ENCODE data around the gene WNT6. TPM values are rescaled to one million over a fixed set of nuclear protein-coding genes. Genes with fewer than 3 reads are reported as not detected.

The WNT6 gene
- total RNA-seq, 1 donor from 2014 or later, result 118 TPM

DNA sequence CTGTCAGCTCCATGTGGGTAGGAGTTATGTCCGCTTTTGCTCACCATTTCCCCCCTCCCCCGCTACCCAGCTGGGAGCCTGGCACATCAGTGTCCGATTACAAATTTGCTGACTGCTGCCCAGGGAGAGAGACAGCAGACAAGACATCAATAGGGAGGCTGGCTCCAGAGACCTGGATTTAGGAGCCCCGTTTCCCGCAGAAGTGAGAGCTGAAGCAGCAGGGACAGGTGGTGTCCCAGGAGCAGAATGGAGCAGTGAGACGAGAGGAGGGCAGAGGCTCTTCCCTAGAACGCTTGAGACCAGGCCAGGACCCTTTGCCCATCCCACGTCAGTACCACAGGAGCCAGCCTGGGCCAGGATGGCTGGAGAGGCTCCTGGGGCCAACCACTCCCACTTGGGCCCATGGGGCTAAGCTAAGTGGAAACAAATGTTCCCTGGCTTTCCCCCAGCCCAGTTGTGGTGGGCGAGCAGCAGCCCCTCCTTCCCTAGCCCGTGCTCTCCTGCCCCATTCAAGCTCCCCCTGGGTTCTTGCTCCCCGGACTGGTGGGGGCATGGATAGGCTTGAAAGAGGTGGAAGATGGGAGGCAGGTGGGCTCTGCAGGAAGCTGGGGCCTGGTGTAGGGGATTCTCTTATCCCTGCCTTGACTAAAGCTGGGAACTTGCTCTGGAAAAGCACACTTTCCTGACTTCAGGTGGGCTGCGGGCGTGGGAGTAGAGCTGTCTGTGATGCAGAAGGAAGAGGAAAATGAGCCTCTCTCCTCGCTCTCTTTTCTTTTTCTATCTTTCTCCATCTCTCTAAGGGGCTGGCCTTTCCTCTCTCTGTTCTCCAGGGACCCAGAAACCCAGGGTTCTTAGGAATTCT, 4.1 kb upstream of the WNT6 start:
- Mint-ChIP-seq H3K4me3 (peak overlapping the region; percentile 41), H3K27ac (peak overlapping the region; percentile 96), H3K27me3 (ENCODE audit: low read depth) (peaks cover 29% of the 10 kb centered on the region), H3K4me1 (peaks cover 71% of the 10 kb centered on the region), H3K9me3 (no peaks in the 10 kb centered on the region), H3K36me3 (no peaks in the 10 kb centered on the region)
- DNase-seq (ENCODE audit: low spot score in 2 of 2, unreplicated experiment in 2 of 2), result no peak
- TF ChIP-seq, protein P1, sequence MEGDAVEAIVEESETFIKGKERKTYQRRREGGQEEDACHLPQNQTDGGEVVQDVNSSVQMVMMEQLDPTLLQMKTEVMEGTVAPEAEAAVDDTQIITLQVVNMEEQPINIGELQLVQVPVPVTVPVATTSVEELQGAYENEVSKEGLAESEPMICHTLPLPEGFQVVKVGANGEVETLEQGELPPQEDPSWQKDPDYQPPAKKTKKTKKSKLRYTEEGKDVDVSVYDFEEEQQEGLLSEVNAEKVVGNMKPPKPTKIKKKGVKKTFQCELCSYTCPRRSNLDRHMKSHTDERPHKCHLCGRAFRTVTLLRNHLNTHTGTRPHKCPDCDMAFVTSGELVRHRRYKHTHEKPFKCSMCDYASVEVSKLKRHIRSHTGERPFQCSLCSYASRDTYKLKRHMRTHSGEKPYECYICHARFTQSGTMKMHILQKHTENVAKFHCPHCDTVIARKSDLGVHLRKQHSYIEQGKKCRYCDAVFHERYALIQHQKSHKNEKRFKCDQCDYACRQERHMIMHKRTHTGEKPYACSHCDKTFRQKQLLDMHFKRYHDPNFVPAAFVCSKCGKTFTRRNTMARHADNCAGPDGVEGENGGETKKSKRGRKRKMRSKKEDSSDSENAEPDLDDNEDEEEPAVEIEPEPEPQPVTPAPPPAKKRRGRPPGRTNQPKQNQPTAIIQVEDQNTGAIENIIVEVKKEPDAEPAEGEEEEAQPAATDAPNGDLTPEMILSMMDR (IDR thresholded peaks at IDR 0.05; ENCODE audit: unreplicated experiment), result no peak

DNA sequence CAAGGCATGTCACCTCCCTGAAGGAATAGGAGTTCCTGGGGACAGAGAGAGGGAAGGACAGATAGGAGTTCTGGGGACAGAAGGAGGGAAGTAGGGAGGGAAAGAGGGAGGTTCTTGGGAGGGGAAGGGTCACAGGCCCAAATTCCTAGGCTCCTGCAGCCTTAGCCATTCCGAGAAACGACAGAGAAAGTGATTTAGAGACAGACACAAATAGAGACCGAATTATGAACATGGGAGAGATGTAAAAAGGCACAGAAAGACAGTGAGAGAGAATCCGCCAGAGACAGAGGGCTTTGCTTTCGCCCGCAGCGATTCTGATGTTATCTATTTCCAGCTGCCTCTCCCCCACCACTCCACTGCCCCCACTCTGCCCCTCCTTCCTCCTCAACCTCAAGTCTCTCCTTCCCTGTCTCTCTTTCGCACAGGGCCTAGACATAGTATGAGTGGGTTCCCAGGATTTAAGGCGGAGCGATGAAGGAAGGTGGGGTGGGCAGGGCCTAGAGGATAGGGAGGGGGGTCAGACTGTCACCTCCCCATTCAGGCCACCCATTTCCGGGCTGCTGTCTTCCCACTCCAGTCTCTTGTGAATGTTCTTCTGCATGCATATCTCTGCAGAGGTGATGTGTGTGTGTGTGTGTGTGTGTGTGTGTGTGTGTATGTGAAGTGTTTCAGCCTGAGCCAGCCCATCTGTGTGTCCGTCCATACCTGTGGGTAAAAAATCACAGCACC, 3.3 kb upstream of the WNT6 start:
- H3K27me3 Mint-ChIP-seq (ENCODE audit: low read depth), result peaks cover 31% of the 10 kb centered on the region
- H3K36me3 Mint-ChIP-seq, result no peaks in the 10 kb centered on the region
- DNase-seq (ENCODE audit: low spot score in 2 of 2, unreplicated experiment in 2 of 2), result no peak
- H3K27ac Mint-ChIP-seq, result peak overlapping the region; percentile 96
- TF ChIP-seq, protein P1 (IDR thresholded peaks at IDR 0.05; ENCODE audit: unreplicated experiment), result no peak
- peaks cover 76% of the 10 kb centered on the region for H3K4me1 Mint-ChIP-seq
- H3K4me3 Mint-ChIP-seq, result peak overlapping the region; percentile 43
- no peaks in the 10 kb centered on the region for H3K9me3 Mint-ChIP-seq

- DNase-seq (ENCODE audit: low spot score in 2 of 2, unreplicated experiment in 2 of 2), result no peak
- H3K27ac Mint-ChIP-seq, result peak overlapping the region; percentile 96
- H3K9me3 Mint-ChIP-seq, result no peaks in the 10 kb centered on the region
- H3K4me1 Mint-ChIP-seq, result peaks cover 82% of the 10 kb centered on the region
- no peaks in the 10 kb centered on the region for H3K36me3 Mint-ChIP-seq
- TF ChIP-seq, protein P1 (IDR thresholded peaks at IDR 0.05; ENCODE audit: unreplicated experiment), result no peak
- H3K4me3 Mint-ChIP-seq, result peak overlapping the region; percentile 43
- H3K27me3 Mint-ChIP-seq (ENCODE audit: low read depth), result peaks cover 34% of the 10 kb centered on the region
Observed at GRCh38 chr2:218856896-218857243, 2.7 kb upstream of the WNT6 start.

DNA sequence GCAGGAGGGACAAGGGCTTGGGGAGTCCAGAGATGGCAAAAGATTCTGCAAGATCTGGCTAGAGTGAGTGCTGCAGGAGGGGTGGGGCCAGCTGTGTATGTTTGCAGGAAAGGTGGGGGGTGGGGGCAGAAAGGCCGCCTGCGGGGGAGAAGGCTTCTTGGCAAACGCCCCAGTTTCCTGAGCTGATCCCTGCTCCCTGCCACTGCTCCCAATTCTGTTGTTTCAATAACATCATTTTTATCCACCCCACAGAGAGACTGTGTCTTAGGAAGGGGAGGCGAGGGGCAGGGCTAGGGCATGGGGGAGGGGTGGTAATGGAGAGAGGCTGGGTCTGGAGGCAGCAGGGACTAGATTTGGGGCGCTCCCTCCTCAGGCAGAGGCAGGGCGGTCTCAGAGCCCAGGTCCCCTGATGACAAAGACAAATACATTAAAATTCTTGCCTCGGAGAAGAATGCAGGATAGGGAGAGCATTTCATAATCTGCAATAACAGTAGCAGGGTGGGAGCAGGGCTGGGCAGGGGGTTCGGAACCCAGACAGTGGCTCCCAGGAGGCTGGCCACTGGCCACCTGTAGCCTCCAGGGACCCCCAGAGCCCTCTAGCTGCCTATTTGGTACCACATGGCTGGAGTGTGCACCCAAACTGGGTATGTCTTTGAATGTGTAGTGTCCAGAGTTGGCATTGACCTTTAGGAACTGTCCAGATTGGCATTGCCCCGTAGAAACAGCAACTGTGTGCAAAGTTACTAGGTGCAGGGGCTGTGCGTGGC, 2.1 kb upstream of the WNT6 start:
- DNase-seq (ENCODE audit: low spot score in 2 of 2, unreplicated experiment in 2 of 2), result no peak
- Mint-ChIP-seq H3K9me3 (no peaks in the 10 kb centered on the region), H3K27me3 (ENCODE audit: low read depth) (peaks cover 36% of the 10 kb centered on the region), H3K4me1 (peaks cover 84% of the 10 kb centered on the region), H3K4me3 (peak overlapping the region; percentile 49), H3K36me3 (no peaks in the 10 kb centered on the region), H3K27ac (peak overlapping the region; percentile 98)
- TF ChIP-seq, protein P1 (IDR thresholded peaks at IDR 0.05; ENCODE audit: unreplicated experiment), result no peak

DNA sequence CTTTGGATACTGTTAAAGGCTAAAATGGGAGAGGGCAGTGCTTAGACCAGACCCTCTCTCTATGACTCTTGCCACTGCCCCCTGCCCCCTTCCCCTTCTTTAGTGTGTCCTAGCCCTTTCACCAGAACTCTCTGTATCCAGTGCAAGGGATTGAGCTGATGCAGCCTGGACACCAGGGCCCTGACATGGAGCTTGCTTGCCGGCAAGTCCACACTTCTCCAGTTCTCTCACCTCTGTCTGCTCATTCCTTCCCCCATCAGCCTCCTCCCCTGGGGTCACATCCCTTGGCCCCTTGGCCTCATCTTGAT, 1.5 kb upstream of the WNT6 start:
- Mint-ChIP-seq H3K27ac (peak overlapping the region; percentile 98), H3K4me3 (peak overlapping the region; percentile 80), H3K9me3 (no peaks in the 10 kb centered on the region), H3K4me1 (peaks cover 84% of the 10 kb centered on the region), H3K27me3 (ENCODE audit: low read depth) (peaks cover 39% of the 10 kb centered on the region), H3K36me3 (peaks cover 3% of the 10 kb centered on the region)
- DNase-seq (ENCODE audit: low spot score in 2 of 2, unreplicated experiment in 2 of 2), result no peak
- TF ChIP-seq, protein P1 (IDR thresholded peaks at IDR 0.05; ENCODE audit: unreplicated experiment), result no peak

Measured in mesothelial cell of epicardium (in vitro differentiated cells).